Subcutaneous abdominal adipose tissue (tissue), 5 donors: ENCODE measurements around the gene FOSB.
"Not testable (repeated sequence)": the region's sequence is repeated elsewhere in the genome, so short reads cannot be mapped to it uniquely, and the experiment has no call there.

Source experiments
- H3K27ac ChIP-seq: one replicate; pipeline ENCODE4 v1.7.0; 2013; ENCODE audit warnings: low read depth, mild to moderate bottlenecking, inconsistent platforms, low read length, moderate library complexity
- H3K27me3 ChIP-seq, 5 donors: one replicate each; pipeline ENCODE4 v1.7.0; 2013; ENCODE audit warnings: low read length in 5 of 5, inconsistent platforms in 1 of 5; ENCODE audit not compliant: control insufficient read depth in 5 of 5, insufficient read depth in 4 of 5
- H3K36me3 ChIP-seq, 5 donors: one replicate each; pipeline ENCODE4 v1.7.0; 2013; ENCODE audit warnings: low read length in 5 of 5; ENCODE audit not compliant: control insufficient read depth in 5 of 5, insufficient read depth in 5 of 5
- H3K4me1 ChIP-seq, 5 donors: one replicate each; pipeline ENCODE4 v1.7.0; 2013; ENCODE audit warnings: low read length in 5 of 5, mild to moderate bottlenecking in 3 of 5, moderate library complexity in 1 of 5; ENCODE audit not compliant: control insufficient read depth in 5 of 5, insufficient read depth in 5 of 5
- H3K4me3 ChIP-seq, 5 donors: one replicate each; pipeline ENCODE4 v1.7.0; 2013; ENCODE audit warnings: low read length in 5 of 5, low read depth in 1 of 5
- H3K9ac ChIP-seq, 5 donors: one replicate each; pipeline ENCODE4 v1.7.0; 2013; ENCODE audit warnings: low read length in 5 of 5, mild to moderate bottlenecking in 4 of 5, moderate library complexity in 3 of 5
- H3K9me3 ChIP-seq, 5 donors: one replicate each; pipeline ENCODE4 v1.7.0; 2013; ENCODE audit warnings: low read length in 5 of 5; ENCODE audit not compliant: control insufficient read depth in 5 of 5
- donor health status: healthy.
- donor health status: healthy.
- donor health status: healthy.
- donor health status: healthy.
- donor health status: healthy.

Gene FOSB

DNA sequence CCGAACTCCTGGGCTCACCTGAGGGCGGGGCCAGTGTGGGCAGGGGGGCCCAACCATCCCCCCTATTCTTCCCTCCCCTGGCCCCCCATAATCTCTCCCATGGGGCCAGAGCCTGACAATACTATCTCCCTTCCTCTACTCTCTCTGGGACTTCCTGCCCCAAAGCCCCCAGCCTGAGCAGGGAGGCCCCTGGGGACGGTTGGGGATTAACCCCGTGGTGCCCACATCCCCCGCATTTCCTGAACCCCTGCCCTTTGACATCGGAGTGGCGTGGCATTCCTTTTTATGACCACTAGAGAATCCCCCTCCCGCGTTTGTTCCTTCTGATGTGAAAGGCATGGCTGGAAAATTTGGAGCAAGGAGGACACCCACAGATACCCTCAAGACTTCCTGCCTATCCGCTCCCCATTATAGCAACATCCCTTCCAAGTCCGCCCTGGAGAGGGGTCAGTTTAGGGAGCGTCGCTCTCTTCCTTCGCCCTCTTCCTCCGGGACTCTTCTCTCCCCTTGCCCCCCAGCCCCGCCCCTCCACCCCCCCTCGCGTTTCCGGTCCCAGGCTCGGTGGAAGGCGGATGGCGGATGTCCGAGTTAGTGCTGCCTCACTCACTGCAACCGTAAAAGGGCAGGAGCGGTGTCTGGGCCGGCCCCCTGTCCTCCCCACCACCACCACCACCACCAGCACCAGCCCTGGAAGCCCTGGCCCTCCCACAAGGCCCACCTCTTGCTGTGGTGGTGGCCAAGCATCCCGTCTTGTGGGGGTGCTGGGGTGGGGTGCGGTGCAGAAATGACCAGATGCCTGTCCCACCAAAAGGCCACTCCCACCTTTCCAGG is 41.3 kb downstream of the FOSB start:
- Histone ChIP-seq H3K27me3 (no peaks in the 10 kb centered on the region), H3K4me1 (peaks cover 3 to 68% (median 58%) of the 10 kb centered on the region in 5 donors), H3K4me3 (peak overlapping the region; percentile 74 to 96 (median 92)), H3K9ac (peak overlapping the region; percentile 52 to 94 (median 88)), H3K27ac (peak overlapping the region; percentile 87), H3K36me3 (no peaks in the 10 kb centered on the region), H3K9me3 (no peaks in the 10 kb centered on the region)

- peak overlapping the region; percentile 52 to 63 (median 62) for H3K9ac ChIP-seq
- H3K9me3 ChIP-seq: no peaks in the 10 kb centered on the region
- peak overlapping the region; percentile 59 to 93 (median 80) for H3K4me3 ChIP-seq
- peaks cover 6 to 74% (median 64%) of the 10 kb centered on the region in 5 donors for H3K4me1 ChIP-seq
- H3K36me3 ChIP-seq: no peaks in the 10 kb centered on the region
- H3K27me3 ChIP-seq: no peaks in the 10 kb centered on the region
- peak overlapping the region; percentile 87 for H3K27ac ChIP-seq
These were observed 41.9 kb downstream of the FOSB start for GRCh38 chr19:45509692-45510015.

- H3K27ac ChIP-seq: peak overlapping the region; percentile 87
- H3K4me3 ChIP-seq: peak overlapping the region in 1 of 5 donors; percentile 92
- H3K36me3 ChIP-seq, H3K27me3 ChIP-seq, H3K9ac ChIP-seq, H3K9me3 ChIP-seq: not testable (repeated sequence)
- peaks cover 10 to 81% (median 70%) of the 10 kb centered on the region in 5 donors for H3K4me1 ChIP-seq
These were observed 42.6 kb downstream of the FOSB start for GRCh38 chr19:45510352-45510751.

DNA sequence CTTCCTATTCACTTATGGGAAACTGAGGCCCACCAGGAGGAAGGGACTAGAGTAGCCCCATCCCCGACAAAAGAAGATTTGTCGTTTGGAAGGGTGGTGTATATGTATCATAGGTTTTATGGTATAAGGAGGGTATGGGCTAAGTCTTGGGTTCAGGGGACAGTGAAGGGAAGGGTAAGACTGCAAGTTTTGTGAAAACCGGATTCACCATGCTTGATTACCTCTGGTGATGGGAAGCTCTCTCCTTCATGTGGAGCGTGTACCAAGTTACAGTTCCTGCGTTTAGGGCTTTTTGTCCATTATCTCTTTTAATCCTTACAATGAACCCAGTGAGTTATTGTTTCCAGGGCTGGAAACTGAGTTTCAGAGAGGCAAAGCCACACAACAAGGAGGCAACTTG is 43.3 kb downstream of the FOSB start:
- Histone ChIP-seq H3K9me3 (no peaks in the 10 kb centered on the region), H3K9ac (no peak overlapping the region), H3K4me1 (peaks cover 13 to 86% (median 76%) of the 10 kb centered on the region in 5 donors), H3K36me3 (peaks cover 0 to 3% (median 0%) of the 10 kb centered on the region in 5 donors), H3K27me3 (no peaks in the 10 kb centered on the region), H3K27ac (peak overlapping the region; percentile 11), H3K4me3 (no peak overlapping the region)

DNA sequence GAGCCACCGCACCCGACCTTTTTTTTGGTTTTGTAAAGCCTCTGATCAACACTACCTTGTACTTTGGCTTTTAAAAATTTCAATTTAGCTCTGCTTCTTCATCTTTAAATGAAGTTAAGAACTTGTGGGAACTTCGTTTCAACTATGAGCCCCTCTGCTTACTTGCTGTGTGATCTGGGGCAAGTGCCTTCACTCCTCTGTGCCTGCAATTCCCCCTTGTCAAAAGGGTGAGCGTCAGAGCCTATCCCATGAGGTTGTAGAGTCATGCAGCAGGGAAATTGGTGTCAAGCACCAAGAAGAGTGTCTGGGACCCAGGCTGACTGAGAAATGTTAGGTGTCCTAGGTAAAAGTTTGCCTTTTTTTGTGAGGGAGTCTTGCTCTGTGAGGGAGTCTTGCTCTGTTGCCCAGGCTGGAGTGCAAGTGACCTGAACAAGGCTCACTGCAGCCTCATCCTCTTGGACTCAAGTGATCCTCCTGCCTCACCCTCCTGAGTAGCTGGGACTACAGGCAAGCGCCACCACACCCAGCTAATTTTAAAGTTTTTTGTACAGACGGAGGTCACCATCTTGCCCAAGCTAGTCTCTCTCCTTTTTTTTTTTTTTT is 45.2 kb downstream of the FOSB start:
- H3K4me1 ChIP-seq: peaks cover 13 to 81% (median 70%) of the 10 kb centered on the region in 5 donors
- peaks cover 0 to 13% (median 6%) of the 10 kb centered on the region in 5 donors for H3K36me3 ChIP-seq
- no peaks in the 10 kb centered on the region for H3K27me3 ChIP-seq
- no peaks in the 10 kb centered on the region for H3K9me3 ChIP-seq
- no peak overlapping the region for H3K9ac ChIP-seq
- H3K27ac ChIP-seq: no peak overlapping the region
- H3K4me3 ChIP-seq: no peak overlapping the region

GRCh38 chr19:45514376-45515051 is 46.7 kb downstream of the FOSB start:
- no peaks in the 10 kb centered on the region for H3K9me3 ChIP-seq
- peaks cover 0 to 24% (median 14%) of the 10 kb centered on the region in 5 donors for H3K36me3 ChIP-seq
- peaks cover 13 to 67% (median 56%) of the 10 kb centered on the region in 5 donors for H3K4me1 ChIP-seq
- no peaks in the 10 kb centered on the region for H3K27me3 ChIP-seq
- peak overlapping the region; percentile 71 for H3K27ac ChIP-seq
- peak overlapping the region; percentile 33 to 69 (median 51) for H3K9ac ChIP-seq
- peak overlapping the region in 3 of 5 donors; percentile 7 to 24 (median 18) for H3K4me3 ChIP-seq

GRCh38 chr19:45515081-45515624 is 47.4 kb downstream of the FOSB start:
- H3K4me3 ChIP-seq: peak overlapping the region in 3 of 5 donors; percentile 7 to 21 (median 19)

GRCh38 chr19:45515807-45516401 is 48.1 kb downstream of the FOSB start:
- Histone ChIP-seq H3K27me3 (no peaks in the 10 kb centered on the region), H3K4me1 (peaks cover 13 to 55% (median 44%) of the 10 kb centered on the region in 5 donors), H3K9ac (peak overlapping the region in 3 of 5 donors; percentile 43 to 48 (median 47)), H3K36me3 (peaks cover 0 to 34% (median 23%) of the 10 kb centered on the region in 5 donors), H3K27ac (peak overlapping the region; percentile 71), H3K4me3 (peak overlapping the region in 2 of 5 donors; percentile 19 to 21), H3K9me3 (no peaks in the 10 kb centered on the region)

More at GRCh38 chr19:45515081-45515624, 47.4 kb downstream of the FOSB start:
- Histone ChIP-seq H3K27ac (peak overlapping the region; percentile 71), H3K9me3 (no peaks in the 10 kb centered on the region), H3K27me3 (no peaks in the 10 kb centered on the region), H3K36me3 (peaks cover 0 to 27% (median 17%) of the 10 kb centered on the region in 5 donors), H3K9ac (peak overlapping the region in 4 of 5 donors; percentile 5 to 56 (median 40)), H3K4me1 (peaks cover 13 to 60% (median 49%) of the 10 kb centered on the region in 5 donors)

DNA sequence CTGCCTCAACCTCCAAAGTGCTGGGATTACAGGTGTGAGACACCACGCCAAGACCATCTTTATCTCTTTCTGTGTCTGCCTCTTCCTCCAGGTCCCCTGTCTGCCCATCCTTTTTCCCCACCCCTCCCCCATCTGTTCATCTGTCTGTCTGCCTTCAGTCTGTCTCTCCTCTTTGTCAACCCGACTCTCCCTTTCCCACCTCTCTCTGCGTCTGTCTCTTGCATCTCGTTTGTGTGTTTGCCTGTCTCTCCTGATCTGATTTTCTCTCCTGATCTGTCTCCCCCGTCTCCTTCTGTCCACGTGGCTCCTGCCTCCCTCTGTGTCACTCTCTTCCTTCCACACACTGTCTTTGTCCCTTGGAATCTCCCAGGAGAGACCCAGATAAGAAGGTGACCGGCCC is 49.4 kb downstream of the FOSB start:
- H3K4me1 ChIP-seq: peaks cover 13 to 45% (median 33%) of the 10 kb centered on the region in 5 donors
- H3K27ac ChIP-seq: no peak overlapping the region
- H3K4me3 ChIP-seq: no peak overlapping the region
- H3K9me3 ChIP-seq: no peaks in the 10 kb centered on the region
- peaks cover 0 to 47% (median 30%) of the 10 kb centered on the region in 5 donors for H3K36me3 ChIP-seq
- no peaks in the 10 kb centered on the region for H3K27me3 ChIP-seq
- no peak overlapping the region for H3K9ac ChIP-seq
